HL-60 (cell line): ENCODE results near the gene DCDC1.

Source experiments
- POLR2AphosphoS5 ChIP-seq: IDR thresholded peaks from 2 replicates; pipeline ENCODE4 v1.6.1; 2012; ENCODE audit warnings: low read depth
- REST ChIP-seq: IDR thresholded peaks from 2 replicates; pipeline ENCODE4 v1.6.1; 2012; ENCODE audit warnings: low read depth; ENCODE audit not compliant: insufficient replicate concordance
- TF ChIP-seq, protein P1 (sequence below): IDR thresholded peaks from one replicate; pipeline ENCODE4 v1.5.1; 2011; ENCODE audit warnings: low read length, control low read depth, inconsistent platforms; ENCODE audit not compliant: insufficient read depth

DNA sequence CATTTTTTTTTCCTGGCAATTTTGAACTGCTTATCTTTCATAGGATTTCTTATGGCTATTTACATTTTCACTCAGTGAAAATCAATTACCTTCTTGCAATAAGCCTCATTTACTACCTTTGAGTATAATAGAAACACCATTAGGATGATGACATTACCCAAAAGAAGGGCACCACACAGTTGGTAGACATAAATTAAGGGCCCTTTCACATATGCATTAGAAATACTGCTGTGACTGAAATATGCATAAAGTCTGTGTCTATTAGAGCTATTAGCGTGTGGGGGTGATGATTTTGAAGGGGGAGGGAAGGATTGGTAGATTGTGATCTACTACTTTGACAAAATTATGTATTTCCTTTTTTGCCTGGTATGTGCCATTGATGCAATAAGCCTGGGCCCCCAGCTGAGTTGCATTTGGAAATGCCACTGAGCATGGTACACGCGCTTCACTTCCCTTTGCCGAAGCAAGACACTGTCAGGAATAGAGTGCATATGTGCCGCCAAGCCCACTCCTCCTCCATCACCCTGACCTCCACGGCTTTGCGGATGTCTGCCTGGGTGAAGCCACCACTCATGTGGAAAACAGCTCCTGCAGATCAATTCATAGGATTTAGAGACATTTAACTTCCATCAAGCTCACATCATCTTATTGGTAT lies 339.3 kb downstream of the DCDC1 start:
- TF ChIP-seq, protein P1, sequence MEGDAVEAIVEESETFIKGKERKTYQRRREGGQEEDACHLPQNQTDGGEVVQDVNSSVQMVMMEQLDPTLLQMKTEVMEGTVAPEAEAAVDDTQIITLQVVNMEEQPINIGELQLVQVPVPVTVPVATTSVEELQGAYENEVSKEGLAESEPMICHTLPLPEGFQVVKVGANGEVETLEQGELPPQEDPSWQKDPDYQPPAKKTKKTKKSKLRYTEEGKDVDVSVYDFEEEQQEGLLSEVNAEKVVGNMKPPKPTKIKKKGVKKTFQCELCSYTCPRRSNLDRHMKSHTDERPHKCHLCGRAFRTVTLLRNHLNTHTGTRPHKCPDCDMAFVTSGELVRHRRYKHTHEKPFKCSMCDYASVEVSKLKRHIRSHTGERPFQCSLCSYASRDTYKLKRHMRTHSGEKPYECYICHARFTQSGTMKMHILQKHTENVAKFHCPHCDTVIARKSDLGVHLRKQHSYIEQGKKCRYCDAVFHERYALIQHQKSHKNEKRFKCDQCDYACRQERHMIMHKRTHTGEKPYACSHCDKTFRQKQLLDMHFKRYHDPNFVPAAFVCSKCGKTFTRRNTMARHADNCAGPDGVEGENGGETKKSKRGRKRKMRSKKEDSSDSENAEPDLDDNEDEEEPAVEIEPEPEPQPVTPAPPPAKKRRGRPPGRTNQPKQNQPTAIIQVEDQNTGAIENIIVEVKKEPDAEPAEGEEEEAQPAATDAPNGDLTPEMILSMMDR: no peak
- TF ChIP-seq REST (no peak), POLR2AphosphoS5 (no peak)
